IPS-NIHi11 (cell line): ENCODE data around the gene DOK3.

Source experiments
- DNase-seq: peaks from one replicate; pipeline ENCODE4 v3.0.0; 2012; ENCODE audit warnings: mixed read lengths, low spot score

Gene DOK3, protein sequence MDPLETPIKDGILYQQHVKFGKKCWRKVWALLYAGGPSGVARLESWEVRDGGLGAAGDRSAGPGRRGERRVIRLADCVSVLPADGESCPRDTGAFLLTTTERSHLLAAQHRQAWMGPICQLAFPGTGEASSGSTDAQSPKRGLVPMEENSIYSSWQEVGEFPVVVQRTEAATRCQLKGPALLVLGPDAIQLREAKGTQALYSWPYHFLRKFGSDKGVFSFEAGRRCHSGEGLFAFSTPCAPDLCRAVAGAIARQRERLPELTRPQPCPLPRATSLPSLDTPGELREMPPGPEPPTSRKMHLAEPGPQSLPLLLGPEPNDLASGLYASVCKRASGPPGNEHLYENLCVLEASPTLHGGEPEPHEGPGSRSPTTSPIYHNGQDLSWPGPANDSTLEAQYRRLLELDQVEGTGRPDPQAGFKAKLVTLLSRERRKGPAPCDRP

GRCh38 chr5:177509381-177509951 is at the start of gene DOK3:
DOK3 (minus strand) TSS chr5:177509826; CDS start chr5:177509540, 286 bp downstream.
- no peak for DNase-seq

DNA sequence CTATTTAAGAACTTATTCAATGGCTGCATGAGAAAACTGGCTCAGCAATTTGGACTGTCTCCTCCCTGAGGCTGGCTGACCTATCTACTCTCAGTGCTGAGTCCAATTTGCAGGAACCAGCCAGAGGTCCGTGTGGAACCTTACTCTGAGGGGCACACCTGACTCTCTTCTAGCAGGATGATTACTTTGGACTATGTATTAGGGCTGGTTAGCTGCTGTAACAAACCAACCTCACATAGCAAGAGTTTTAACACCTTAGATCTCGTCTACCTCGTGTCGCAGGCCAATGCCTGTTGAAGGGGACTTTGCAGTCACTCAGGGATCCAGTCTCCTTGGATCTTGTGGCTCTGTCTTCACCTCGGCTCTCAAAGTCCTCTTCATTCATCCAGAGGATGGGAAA is 48.2 kb upstream of the DOK3 start:
- DNase-seq, result no peak

DNA sequence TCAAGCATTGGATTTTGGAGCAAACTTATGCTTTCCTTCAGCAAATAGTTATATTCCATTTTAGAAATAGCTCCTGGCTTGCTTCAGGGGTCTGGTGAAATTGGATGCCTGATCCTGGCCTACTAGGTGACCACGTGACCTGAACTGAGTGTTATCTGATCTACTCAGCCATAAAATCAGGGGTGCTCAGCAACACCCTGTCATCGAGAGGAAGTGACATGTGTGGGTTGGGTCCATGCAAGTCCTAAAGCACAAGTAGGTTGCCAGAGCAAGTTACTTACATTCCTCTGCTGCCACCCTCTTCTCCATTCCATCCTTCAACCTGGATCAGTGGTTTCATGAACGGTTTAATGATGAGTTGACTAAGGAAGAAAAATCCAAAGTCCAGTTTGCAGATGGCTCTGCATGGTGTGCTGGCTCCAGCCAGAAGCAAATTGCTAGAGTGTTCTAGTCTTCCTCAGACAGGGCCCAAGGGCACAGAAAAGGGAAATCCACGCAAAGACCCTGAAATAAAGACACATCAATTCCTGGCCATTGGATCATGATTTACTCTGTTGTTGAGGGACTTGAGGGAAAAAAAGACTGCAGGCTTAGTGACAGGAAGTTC is 47.5 kb upstream of the DOK3 start:
- no peak for DNase-seq

DNA sequence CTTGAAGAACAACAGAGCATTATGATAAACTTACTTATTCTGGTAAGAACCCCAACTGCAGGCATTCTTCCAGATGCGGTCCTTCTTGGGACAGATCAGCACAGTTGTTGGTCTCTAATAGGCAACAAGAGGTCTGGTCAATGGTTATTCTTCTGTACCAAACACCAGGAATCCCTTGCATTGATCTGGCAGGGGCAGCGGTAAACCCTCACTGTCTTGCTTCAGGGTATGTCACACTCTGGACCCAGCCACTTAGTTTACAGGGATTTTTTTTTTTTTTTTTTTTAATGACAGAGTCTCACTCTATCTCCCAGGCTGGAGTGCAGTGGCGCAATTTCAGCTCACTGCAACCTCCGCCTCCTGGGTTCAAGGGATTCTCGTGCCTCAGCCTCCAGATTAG is 46.0 kb upstream of the DOK3 start:
- no peak for DNase-seq

DNA sequence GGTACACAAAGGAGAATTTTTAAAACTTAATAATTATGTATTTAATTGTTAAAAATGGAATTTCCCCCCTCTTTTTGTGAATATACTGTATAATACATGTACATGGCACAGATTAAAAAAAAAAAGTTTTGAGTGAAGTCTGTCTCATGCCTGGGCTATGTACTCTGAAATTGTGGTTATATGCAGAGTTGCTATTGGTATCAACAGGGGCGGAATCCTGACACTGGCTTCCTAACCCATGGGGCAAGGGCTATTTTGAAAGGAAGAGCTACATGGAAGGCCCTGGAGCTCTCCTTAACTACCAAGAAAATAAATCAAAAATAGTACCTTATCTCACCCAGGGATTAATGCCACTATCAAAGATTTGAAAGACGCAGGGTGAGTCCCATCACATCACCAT is 45.6 kb upstream of the DOK3 start:
- no peak for DNase-seq

GRCh38 chr5:177554474-177555111 is 45.0 kb upstream of the DOK3 start, which contains the start of gene FAM193B:
FAM193B (minus strand) TSS chr5:177554563; CDS start chr5:177554458, 105 bp downstream.
- peak; percentile 98 for DNase-seq

- DNase-seq, result peak; percentile 76
Measured at GRCh38 chr5:177553671-177554429, 44.2 kb upstream of the DOK3 start.

GRCh38 chr5:177552839-177553455 is 43.3 kb upstream of the DOK3 start:
- DNase-seq, result no peak

DNA sequence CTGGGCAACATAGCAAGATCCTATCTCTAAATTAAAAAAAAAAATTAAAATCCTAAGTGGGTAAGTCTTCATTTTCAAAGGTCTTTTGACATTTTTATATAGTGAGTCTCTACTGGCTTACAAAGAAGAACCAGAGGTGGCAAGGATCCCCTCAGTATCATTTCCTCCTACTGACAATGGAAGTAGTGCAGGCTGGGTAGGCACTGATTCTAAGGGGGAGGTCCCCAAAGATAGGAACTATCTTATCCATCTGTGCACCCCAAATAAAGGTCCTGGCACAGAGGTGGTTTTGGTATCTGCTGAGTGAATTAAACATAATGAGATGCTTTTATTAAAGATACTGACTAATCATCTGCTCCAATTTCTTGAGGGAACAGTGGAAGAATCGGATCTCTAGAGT is 40.5 kb upstream of the DOK3 start:
- DNase-seq, result no peak

DNA sequence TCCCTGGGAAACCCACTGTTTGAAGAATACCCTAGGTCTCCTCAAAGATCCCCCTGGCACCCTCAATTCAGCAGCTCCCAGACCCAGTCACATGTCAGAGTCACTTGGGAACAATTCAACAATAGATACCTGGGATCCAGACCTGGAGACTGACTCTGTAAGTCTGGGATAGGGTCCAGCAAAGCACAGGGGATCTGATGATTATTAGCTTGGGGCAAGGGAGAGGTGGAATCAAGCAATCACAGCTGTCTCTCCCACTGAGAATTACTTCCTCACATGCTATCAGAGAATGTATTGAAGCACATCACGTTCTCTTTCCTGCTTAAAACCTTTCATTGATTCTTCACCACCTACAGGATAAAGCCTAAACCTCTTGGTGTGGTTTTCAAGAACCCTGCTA is 38.9 kb upstream of the DOK3 start:
- DNase-seq, result no peak

DNA sequence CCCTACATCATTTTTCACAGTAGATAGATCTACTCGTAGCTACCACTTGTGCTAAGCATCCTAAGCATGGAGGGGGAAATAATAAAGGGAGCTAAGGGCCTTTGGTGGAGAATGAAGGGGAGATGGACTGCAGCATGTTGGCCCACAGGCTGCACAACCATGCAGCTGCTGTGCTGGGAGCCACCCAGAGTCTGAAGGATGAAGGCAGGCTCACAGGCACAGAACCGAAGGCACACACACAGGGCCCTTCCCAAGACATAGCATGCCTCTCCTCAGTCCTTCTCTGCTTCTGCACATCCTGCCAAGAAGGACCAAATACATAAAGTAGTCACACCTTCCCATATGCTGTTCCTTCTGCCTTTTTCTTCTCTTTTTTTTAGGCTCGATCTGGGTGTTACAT is 38.1 kb upstream of the DOK3 start:
- DNase-seq, result no peak

DNA sequence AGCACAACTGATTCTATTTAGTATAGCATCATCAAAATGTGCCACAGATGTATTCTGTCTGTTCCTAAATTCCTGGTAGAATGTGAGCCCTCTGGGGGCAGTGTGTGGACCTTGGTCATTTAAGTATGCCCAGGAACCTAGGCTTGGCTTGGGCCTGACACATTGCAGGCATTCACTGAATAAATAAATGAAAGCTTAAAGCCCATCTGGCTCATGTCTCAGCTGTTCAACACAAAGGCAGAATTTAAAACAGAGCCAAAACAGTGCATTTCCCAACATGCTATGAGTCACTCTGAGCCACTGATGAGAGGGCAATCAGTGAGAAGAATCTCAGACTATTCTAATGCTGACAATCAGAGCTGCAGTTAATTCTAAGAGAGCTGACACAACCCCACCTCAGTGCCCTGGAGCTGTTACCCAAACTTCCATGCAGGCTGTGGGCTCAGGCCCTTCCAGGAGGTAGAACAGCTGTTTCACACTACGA is 36.7 kb upstream of the DOK3 start:
- DNase-seq, result no peak

DNA sequence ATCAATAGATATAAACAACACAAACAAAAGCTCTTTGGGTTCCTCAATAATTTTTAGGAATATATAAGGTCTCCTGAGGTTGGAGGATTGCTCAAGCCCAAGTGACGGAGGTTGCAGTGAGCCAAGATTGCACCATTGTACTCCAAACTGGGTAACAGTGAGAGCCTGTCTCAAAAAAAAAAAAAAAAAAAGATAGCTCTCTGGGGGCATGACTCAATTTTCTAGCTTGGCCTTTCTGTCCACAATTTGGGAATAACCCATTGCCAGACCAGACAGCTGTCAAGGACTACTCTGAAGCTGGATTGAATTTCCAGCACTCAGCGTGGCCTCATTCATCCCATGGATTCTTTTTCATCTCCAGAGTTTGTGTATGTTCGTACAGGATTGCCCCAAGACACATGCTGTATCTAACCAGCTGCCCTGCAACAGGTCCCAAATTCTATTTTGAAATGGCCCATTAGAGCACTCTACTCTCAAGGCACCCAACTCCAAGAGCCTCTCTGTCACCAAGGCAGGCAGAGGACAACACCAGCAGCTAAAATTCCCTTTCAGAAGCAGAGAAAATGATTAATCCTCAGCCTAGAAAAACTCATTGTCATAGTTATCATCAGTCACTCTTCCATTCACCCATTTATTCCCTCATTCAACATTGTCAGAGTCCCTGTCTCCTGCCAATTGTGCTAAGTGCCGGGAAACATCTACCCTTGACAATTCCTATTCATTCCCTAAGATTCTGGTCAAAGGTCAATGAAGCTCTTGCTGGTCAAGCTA is 36.0 kb upstream of the DOK3 start:
- no peak for DNase-seq

- no peak for DNase-seq
Measured at GRCh38 chr5:177542816-177543465, 33.3 kb upstream of the DOK3 start.

DNA sequence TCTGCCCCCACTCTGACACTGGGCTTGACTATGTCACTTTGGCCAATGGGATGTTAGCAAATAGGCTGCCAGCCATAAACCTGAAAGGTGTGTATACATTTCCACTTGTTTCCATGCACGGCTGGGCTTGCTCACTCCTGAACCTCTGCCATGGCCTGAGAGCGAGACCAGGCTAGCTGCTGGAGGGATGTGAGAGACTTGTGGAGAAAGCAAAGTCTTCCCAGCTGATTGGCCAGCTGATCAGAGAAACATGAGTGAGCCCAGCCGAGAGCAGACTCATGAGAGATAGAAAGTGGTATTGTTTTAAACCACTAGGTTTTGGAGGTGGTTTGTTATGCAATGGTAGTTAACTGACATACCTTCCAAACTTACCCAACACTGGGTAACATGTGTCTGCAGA is 30.8 kb upstream of the DOK3 start:
- DNase-seq, result no peak

GRCh38 chr5:177539411-177539810 is 29.8 kb upstream of the DOK3 start:
- DNase-seq, result no peak

GRCh38 chr5:177538876-177539275 is 29.2 kb upstream of the DOK3 start:
- no peak for DNase-seq

GRCh38 chr5:177537389-177538361 is 28.0 kb upstream of the DOK3 start:
- DNase-seq, result no peak

GRCh38 chr5:177536386-177536785 is 26.8 kb upstream of the DOK3 start:
- DNase-seq, result no peak
